ENCODE results near the gene CSF3R.

Gene CSF3R

GRCh38 chr1:36455386-36455785 is 27.3 kb downstream of the CSF3R start:
- no peak for DNase-seq

- no peak for DNase-seq
Measured at GRCh38 chr1:36453600-36454388, 28.9 kb downstream of the CSF3R start.

DNA sequence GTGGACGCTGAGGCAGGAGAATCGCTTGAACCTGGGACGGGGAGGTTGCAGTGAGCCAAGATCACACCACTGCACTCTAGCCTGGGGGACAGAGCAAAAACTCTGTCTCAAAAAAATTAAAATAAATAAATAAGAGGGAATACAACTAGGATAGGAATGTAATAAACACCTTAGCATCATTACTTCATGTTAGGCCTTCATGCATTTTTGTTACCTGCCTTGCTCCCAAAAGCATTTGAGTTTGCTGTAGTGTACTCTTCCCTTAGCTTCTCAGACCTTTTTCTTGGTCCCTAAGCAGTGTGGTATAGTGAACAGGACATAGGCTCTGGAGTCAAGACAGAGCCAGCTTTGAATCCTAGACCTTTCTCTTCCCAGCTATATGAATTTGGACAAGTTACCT is 29.7 kb downstream of the CSF3R start:
- DNase-seq: no peak

- no peak for DNase-seq
Measured at GRCh38 chr1:36450919-36451305, 31.8 kb downstream of the CSF3R start.

DNA sequence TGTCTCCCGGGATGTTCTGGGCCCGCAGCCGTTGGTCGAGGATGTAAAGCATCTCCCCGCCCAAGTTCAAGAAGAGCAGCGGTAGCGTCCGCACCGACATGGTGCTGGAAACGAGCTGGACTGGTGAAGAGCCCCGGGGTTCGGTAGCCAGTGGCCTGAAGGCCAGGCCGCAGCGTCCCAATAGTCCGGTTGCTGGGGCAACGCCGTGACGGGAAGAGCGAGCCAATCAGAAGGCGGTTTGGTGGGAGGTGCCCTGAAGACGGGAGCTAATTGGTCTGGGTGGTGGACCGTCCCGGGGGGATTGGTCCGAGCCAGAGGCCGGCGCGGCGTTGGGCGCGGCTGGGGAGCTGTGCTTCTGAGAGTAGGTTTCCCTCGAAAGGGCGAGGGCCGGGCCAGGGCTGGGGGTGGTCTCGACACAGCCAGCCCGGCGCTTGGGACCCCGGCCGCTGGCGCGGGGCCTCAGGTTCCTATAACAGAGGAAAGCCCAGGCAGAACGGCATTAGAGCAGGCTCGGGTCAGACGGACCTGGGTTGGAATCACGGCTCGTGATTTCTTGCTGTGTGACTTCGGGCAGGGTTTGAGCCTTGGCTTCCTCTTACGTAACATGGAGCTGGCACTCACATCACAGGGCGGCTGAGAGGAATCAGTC is 32.3 kb downstream of the CSF3R start, which contains the start of gene OSCP1:
TSS of gene OSCP1 (minus strand) at position 182 of the 649 bp plus-strand sequence. CDS start at position 100, 82 bp downstream.
- DNase-seq: peak; percentile 84

DNA sequence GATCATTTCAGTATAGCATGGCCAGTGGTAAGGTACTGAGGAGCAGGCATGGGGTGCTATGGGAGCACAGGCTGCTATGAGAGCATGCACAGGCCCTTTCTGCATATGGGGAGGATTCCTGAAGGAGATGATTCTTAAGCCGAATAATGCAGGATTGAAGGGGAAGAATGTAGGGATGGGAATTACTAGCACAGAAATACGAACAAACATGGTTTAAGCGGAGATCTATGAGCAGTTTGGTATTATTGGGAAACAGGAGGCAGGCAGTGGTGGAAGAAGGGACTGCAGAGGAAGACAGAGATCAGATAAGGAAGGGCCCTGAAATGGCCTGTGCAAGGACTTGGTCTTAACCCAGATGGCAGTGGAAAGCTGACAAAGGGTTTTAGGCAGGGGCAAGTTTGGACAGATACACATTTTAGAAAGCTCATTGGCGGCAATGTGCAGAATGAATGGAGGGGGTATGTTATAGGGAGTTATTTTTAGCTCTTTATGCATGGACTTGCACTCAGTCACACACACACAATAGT is 34.1 kb downstream of the CSF3R start:
- no peak for DNase-seq

GRCh38 chr1:36447450-36447849 is 35.3 kb downstream of the CSF3R start:
- no peak for DNase-seq

DNA sequence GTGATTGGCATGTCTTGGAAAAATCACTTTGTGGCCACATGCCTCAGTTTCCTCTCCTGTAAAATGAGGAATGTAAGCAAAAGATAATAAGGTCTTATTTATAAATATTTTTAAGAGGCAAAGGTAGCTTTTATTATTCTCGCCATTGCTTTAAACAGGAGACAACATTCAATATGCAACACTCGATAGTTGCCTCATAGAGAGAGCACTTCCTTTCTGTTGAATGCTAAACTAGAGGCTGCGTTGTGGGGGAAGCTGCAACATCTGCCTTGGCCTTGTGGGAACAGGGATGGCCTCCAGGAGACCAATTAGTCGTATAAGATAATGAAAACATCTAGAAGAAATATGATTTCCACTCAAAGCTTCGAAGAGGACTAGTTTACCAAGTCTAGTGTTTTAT is 36.0 kb downstream of the CSF3R start:
- DNase-seq: no peak

- DNase-seq: no peak
Measured at GRCh38 chr1:36446271-36446670, 36.4 kb downstream of the CSF3R start.

DNA sequence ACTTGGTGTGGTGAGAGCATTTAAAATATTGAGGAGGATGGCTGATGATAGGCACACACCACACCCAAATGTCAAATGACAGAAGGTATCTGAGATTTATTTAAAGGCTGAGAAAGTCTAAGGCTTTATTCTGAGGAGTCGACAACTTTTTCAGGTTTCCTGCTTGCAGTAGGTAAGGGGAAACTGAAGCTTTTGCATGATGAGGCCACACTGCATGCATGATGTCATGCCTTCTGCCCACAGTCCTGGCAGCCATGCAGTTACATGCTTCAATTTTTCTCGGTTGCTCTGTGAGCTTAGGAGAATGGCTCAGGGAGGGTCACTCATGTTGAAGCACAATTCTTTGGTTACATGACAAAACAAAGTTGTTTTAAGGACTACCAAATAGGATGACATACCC is 39.4 kb downstream of the CSF3R start:
- DNase-seq: no peak

- DNase-seq: no peak
Measured at GRCh38 chr1:36442337-36442736, 40.4 kb downstream of the CSF3R start.

GRCh38 chr1:36440646-36441045 is 42.1 kb downstream of the CSF3R start:
- no peak for DNase-seq

GRCh38 chr1:36440044-36440443 is 42.7 kb downstream of the CSF3R start:
- DNase-seq: no peak

DNA sequence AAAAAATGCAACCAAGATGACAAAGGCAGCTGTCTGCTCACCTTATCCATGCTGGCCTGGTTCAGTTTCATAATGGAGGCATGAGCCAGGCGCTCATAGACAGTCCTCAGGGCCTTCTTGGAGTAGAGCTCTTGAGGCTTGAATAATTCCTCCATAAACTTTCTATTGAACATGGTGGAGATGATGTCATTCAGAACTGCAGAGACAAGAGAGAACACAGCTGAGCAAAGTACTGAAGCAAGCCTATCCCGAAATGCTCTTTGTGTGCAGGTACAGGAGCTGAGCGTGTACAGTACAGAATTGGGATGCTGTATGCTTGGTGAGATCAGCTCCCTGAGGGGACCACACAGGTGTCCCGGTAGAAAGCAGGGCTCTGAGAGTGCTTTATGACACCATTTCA is 44.0 kb downstream of the CSF3R start:
- DNase-seq: no peak

- DNase-seq: no peak
Measured at GRCh38 chr1:36436821-36437220, 45.9 kb downstream of the CSF3R start.

DNA sequence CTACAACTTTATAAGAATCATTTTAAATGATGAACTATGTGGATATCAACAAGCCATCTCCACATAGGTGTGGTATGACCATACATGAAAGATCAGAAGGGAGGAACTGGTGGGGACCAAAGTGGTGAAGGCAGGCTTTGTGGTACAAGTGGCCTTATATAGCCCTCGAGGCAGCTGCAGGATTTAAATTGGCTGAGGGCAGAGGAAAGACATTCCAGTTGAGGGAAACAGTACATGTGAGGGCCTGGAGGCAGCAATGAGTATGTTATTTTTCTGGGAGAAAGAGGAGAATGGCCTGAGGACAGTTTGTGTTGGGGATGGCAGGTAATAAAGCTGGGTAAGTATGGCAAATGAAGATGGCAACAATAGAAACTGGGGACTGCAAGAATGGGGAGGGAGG is 49.6 kb downstream of the CSF3R start:
- no peak for DNase-seq

DNA sequence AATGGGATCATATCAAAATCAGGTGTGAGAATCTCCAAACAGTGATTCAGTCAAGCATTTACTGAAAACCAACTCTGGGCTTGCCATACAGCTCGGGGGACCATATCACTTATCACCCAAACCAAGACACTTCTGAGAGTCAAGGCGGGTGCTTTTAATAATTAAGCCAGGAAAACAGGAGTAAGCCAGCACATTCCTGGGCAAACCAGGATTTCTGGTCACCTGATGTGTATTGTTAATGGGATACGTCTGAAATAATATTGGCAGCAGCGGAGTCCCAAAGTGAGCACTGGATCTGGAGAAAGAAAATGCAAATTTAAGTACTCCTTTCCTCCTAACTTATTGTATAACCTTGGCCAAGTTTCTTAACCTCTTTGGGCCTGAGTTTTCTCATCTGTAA is 50.1 kb downstream of the CSF3R start:
- DNase-seq: no peak

GRCh38 chr1:36425791-36426190 is 56.9 kb downstream of the CSF3R start:
- DNase-seq: no peak

GRCh38 chr1:36421649-36422048 is 61.1 kb downstream of the CSF3R start:
- no peak for DNase-seq

DNA sequence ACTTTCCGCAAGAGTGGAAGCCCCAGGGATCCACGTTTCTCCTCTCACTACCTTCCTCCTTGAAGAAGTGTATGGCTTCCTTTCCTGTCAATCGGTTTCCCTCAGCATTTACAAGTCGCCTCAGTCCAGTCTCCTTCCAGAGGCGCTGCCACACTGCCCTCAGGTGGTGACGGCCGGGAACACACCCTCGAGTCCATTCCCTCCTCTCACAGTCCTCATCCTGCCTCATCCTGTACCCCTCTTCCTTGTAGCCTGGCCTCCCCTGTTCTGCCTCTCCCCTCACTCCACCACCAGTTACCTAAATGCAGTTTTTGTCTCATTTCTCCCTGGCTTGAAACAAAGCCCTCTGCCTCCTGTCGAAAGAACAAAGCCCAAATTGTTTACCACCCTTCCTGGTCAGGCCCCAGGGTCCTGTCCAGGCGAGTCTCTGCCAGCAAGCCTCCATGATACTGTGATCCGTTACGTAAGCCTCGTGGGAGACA is 61.8 kb downstream of the CSF3R start:
- peak; percentile 71 for DNase-seq

GRCh38 chr1:36420409-36420808 is 62.3 kb downstream of the CSF3R start:
- no peak for DNase-seq

DNA sequence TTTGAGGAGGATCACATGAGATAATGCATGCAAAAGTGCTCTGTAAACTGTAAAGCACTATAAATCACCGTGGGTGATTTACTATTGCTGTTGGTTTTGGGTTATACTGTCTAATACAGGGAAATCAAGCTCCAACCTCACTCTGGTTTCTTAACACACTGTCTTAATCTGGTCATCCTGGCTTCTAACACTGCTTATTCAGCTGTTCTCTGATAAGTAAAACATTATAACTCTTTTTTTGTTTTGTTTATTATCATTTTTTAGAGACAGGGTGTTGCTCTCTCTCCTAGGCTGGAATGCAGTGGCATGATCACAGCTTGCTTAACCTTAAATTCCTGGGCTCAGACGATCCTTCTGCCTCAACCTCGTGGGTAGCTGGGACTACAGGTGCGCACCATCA is 63.1 kb downstream of the CSF3R start:
- no peak for DNase-seq

DNA sequence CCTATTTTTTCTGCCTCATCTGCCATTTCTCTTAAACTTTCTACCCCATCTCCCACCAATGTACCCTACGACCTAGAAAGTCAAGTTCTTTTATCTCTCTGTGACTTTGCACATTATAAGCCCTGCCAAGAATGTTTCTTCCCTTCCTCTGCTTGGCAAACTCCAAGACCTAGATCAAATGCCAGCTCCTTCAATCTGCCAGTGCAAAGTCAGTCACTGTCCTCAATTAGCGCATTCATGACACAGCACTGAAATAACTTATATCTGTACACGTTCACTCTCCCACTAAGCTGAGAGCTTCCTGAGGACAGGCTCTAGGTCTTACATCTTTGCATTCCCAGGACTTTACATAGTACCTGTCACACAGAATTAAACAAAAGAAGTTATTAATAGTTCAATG is 63.6 kb downstream of the CSF3R start:
- DNase-seq: no peak

DNA sequence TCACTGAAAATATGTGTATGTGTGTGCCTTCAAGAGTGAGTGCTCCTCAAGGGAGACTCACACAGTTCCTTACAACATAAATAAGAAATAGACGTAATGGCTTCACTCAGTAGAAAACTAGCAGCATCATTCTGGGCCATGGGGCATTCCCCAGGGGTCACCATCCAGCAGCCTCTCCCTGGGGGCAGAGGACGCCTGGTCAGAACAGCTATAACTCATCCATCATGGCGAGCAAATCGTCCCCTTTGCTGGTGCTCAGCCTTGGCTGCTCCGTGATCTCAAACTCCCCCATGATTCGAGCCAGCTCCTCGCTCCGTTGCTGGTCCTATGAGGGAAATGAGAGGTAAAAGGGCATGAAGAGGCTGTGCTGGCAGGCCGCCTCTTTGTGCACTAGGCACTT is 64.8 kb downstream of the CSF3R start:
- DNase-seq: no peak

Measured in NK-92 treated with Interleukin-12 subunit alpha and Interleukin-12 subunit beta, amount 100 ng/mL, for 24 hours (cell line).